ENCODE data around the gene ARFGAP1. TPM values are rescaled to one million over a fixed set of nuclear protein-coding genes. Genes with fewer than 3 reads are reported as not detected.
A peak's percentile ranks its signal among the peaks of the same experiment; 100 is the strongest.
"Not testable (repeated sequence)": the region's sequence is repeated elsewhere in the genome, so short reads cannot be mapped to it uniquely, and the experiment has no call there.

Gene ARFGAP1
- total RNA-seq, 1 experiment from 2014 or later = 63.0 TPM

GRCh38 chr20:63297796-63298572 lies 25.4 kb downstream of the ARFGAP1 start:
- Histone ChIP-seq H3K9me3 (replicated peaks) (0 out of 2 replicates have a peak, but pooled peaks cover 2% of the 10 kb centered on the region), H3K4me1 (replicated peaks) (no peaks in the 10 kb centered on the region), H3K27me3 (replicated peaks) (peaks cover 44% of the 10 kb centered on the region), H3K27ac (no peak overlapping the region), H3K4me3 (no peak overlapping the region), H3K36me3 (no peaks in the 10 kb centered on the region)
- no peak for DNase-seq (ENCODE audit: low read depth in 1 of 2, low spot score in 2 of 2)

- Histone ChIP-seq H3K36me3 (no peaks in the 10 kb centered on the region), H3K27ac (no peak overlapping the region), H3K4me1 (replicated peaks) (no peaks in the 10 kb centered on the region), H3K4me3 (no peak overlapping the region), H3K27me3 (replicated peaks) (peaks cover 49% of the 10 kb centered on the region), H3K9me3 (replicated peaks) (0 out of 2 replicates have a peak, but pooled peaks cover 2% of the 10 kb centered on the region)
- no peak for DNase-seq (ENCODE audit: low read depth in 1 of 2, low spot score in 2 of 2)
These were observed 26.2 kb downstream of the ARFGAP1 start for GRCh38 chr20:63298731-63299312.

DNA sequence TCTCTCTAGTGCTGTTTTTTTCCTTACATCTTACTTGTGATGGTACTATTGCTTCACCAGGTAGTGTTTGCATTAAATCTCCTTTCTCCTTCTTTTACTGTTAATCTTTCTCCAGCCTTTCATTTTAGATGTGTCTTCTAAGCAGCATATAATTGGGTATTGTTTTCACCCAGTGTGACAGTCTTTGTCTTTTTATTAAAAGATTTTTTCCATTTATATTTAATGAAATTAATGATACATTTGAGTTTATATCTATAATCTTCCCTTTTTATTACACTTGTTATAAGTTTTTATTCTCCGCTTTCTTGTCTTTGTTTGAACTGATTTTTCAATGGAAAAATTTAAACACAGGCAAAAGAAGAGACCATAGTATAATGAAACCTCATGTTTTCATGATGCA lies 29.1 kb downstream of the ARFGAP1 start:
- DNase-seq (ENCODE audit: low read depth in 1 of 2, low spot score in 2 of 2) = no peak
- H3K27ac ChIP-seq = no peak overlapping the region
- peaks cover 48% of the 10 kb centered on the region for H3K27me3 ChIP-seq (replicated peaks)
- no peak overlapping the region for H3K4me3 ChIP-seq
- H3K9me3 ChIP-seq (replicated peaks) = 0 out of 2 replicates have a peak, but pooled peaks cover 2% of the 10 kb centered on the region
- no peaks in the 10 kb centered on the region for H3K4me1 ChIP-seq (replicated peaks)
- H3K36me3 ChIP-seq = no peaks in the 10 kb centered on the region

- no peak overlapping the region for H3K27ac ChIP-seq
- H3K27me3 ChIP-seq (replicated peaks) = peaks cover 48% of the 10 kb centered on the region
- H3K4me3 ChIP-seq = no peak overlapping the region
- 0 out of 2 replicates have a peak, but pooled peaks cover 2% of the 10 kb centered on the region for H3K9me3 ChIP-seq (replicated peaks)
- no peaks in the 10 kb centered on the region for H3K36me3 ChIP-seq
- DNase-seq (ENCODE audit: low read depth in 1 of 2, low spot score in 2 of 2) = no peak
- H3K4me1 ChIP-seq (replicated peaks) = no peaks in the 10 kb centered on the region
These were observed 30.6 kb downstream of the ARFGAP1 start for GRCh38 chr20:63303095-63303666.

- Histone ChIP-seq H3K9me3 (replicated peaks) (no peaks in the 10 kb centered on the region), H3K36me3 (no peaks in the 10 kb centered on the region), H3K4me1 (replicated peaks) (no peaks in the 10 kb centered on the region), H3K4me3 (no peak overlapping the region), H3K27me3 (replicated peaks) (peaks cover 56% of the 10 kb centered on the region), H3K27ac (no peak overlapping the region)
- no peak for DNase-seq (ENCODE audit: low read depth in 1 of 2, low spot score in 2 of 2)
These were observed 32.8 kb downstream of the ARFGAP1 start for GRCh38 chr20:63305393-63305792.

DNA sequence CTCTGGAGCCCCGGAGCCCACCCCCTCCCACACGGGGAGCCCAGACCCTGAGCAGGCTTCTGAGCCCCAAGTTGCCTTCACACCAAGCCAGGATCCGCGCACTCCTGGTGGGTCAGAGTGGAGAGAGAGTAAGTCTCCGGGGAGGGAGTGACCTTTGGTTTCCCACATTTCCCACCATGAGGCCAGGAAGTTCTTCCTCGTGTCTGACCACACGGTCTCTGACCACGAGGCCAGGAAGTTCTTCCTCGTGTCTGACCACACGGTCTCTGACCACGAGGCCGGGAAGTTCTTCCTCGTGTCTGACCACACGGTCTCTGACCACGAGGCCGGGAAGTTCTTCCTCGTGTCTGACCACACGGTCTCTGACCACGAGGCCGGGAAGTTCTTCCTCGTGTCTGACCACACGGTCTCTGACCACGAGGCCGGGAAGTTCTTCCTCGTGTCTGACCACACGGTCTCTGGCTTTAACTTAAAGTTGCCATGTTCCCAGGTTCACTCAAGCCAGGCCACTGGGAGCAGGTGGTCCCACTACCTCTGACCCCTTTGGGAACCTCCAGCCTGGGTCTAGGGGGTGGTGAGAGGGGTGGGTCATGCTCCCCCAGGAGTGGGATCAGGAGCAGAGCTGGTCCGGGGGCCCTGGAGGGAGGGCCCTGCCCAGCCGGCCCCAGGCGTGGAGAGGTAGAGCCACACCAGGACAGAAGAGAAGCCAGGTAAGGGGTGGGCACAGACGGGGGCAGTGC lies 33.5 kb downstream of the ARFGAP1 start:
- not testable (repeated sequence) for H3K36me3 ChIP-seq; H3K27ac ChIP-seq; H3K9me3 ChIP-seq (replicated peaks); H3K4me1 ChIP-seq (replicated peaks); DNase-seq (ENCODE audit: low read depth in 1 of 2, low spot score in 2 of 2); H3K4me3 ChIP-seq
- H3K27me3 ChIP-seq (replicated peaks) = peaks cover 62% of the 10 kb centered on the region

GRCh38 chr20:63306673-63307537 lies 34.3 kb downstream of the ARFGAP1 start:
- Histone ChIP-seq H3K36me3 (no peaks in the 10 kb centered on the region), H3K27ac (no peak overlapping the region), H3K27me3 (replicated peaks) (peaks cover 61% of the 10 kb centered on the region), H3K4me3 (no peak overlapping the region), H3K4me1 (replicated peaks) (no peaks in the 10 kb centered on the region), H3K9me3 (replicated peaks) (no peaks in the 10 kb centered on the region)
- no peak for DNase-seq (ENCODE audit: low read depth in 1 of 2, low spot score in 2 of 2)

DNA sequence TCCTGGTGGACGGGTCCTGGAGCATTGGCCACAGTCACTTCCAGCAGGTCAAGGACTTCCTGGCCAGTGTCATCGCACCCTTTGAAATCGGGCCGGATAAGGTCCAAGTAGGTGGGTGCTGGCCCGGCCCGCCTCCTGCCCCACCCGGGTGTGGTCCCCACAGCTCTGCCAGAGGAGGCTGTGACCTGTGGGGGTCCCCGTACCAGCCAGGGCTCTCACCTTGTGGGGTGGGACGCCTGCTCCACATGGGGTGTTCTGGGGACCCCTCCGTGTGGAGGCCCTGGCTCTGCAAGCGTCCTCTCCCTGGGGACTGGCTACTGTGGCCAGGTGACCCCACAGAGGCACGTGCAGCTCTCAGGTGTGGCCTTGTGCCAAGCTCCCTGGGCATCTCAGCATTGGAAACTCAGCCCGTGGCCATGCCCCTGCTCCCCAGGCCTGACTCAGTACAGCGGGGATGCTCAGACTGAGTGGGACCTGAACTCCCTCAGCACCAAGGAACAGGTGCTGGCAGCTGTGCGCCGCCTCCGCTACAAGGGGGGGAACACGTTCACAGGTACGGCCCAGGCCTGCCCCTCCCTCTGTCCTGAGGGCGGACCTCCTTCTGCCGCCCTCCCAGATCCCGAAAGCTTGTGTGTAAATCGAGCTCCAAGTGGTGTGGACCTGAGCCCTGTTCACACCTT lies 35.1 kb downstream of the ARFGAP1 start:
- DNase-seq (ENCODE audit: low read depth in 1 of 2, low spot score in 2 of 2) = no peak
- peaks cover 67% of the 10 kb centered on the region for H3K27me3 ChIP-seq (replicated peaks)
- H3K27ac ChIP-seq = no peak overlapping the region
- no peak overlapping the region for H3K4me3 ChIP-seq
- no peaks in the 10 kb centered on the region for H3K9me3 ChIP-seq (replicated peaks)
- no peaks in the 10 kb centered on the region for H3K4me1 ChIP-seq (replicated peaks)
- no peaks in the 10 kb centered on the region for H3K36me3 ChIP-seq

- Histone ChIP-seq H3K27ac (no peak overlapping the region), H3K36me3 (no peaks in the 10 kb centered on the region), H3K27me3 (replicated peaks) (peaks cover 65% of the 10 kb centered on the region), H3K9me3 (replicated peaks) (no peaks in the 10 kb centered on the region), H3K4me1 (replicated peaks) (no peaks in the 10 kb centered on the region), H3K4me3 (no peak overlapping the region)
- DNase-seq (ENCODE audit: low read depth in 1 of 2, low spot score in 2 of 2) = no peak
These were observed 35.8 kb downstream of the ARFGAP1 start for GRCh38 chr20:63308218-63308911.

GRCh38 chr20:63309261-63310071 lies 36.9 kb downstream of the ARFGAP1 start:
- no peaks in the 10 kb centered on the region for H3K4me1 ChIP-seq (replicated peaks)
- no peak overlapping the region for H3K27ac ChIP-seq
- H3K4me3 ChIP-seq = no peak overlapping the region
- H3K9me3 ChIP-seq (replicated peaks) = no peaks in the 10 kb centered on the region
- H3K27me3 ChIP-seq (replicated peaks) = peaks cover 67% of the 10 kb centered on the region
- DNase-seq (ENCODE audit: low read depth in 1 of 2, low spot score in 2 of 2) = peak in 1 of 2 experiments; percentile 39
- no peaks in the 10 kb centered on the region for H3K36me3 ChIP-seq

DNA sequence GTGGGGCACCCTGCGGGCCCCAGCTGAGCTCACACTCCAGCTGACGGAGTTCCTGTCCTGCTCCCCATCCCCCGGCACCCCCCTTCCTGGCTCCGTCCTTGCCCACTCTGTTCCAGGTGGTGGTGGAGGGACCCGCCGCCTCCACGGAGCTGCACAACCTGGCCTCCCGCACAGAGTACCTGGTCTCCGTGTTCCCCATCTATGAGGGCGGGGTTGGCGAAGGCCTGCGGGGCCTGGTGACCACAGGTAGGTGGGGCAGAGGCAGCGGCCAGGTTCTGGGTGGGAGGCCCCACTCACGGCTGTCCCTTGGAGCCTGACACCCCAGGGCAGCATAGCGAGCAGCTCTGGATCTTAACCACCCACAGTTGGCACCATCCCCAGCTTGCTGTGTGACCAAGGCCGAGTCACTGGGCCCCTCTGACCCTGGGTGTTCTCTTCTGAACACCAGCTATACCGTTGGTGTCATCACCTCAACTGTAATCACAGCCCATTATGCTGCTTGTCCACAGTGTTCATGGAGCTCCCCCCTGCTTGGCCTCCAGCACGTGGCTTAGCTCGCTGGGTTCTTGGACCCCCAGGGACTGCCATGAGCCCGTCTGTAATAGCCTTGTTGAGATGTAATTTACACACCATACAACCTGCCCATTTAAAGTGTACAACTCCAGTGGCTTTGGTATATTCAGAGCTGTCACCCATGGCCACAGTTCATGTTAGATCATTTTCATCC lies 37.8 kb downstream of the ARFGAP1 start:
- Histone ChIP-seq H3K36me3 (no peaks in the 10 kb centered on the region), H3K9me3 (replicated peaks) (no peaks in the 10 kb centered on the region), H3K4me1 (replicated peaks) (no peaks in the 10 kb centered on the region), H3K27me3 (replicated peaks) (peaks cover 59% of the 10 kb centered on the region), H3K4me3 (no peak overlapping the region), H3K27ac (no peak overlapping the region)
- DNase-seq (ENCODE audit: low read depth in 1 of 2, low spot score in 2 of 2) = no peak

Measured in SJSA1 (cell line).